Osteocyte (in vitro differentiated cells): ENCODE results near the gene HYCC2. TPM values are rescaled to one million over a fixed set of nuclear protein-coding genes. Genes with fewer than 3 reads are reported as not detected.

Experiments
- DNase-seq: peaks from one replicate; pipeline ENCODE4 v3.0.0; 2021; ENCODE audit warnings: mixed read lengths; ENCODE audit not compliant: unreplicated experiment; ENCODE audit errors: extremely low spot score
- H3K27ac Mint-ChIP-seq: one replicate; pipeline ENCODE4 v1.8.0; 2021; ENCODE audit warnings: mild to moderate bottlenecking, mixed read lengths; ENCODE audit not compliant: unreplicated experiment
- H3K27me3 Mint-ChIP-seq: one replicate; pipeline ENCODE4 v1.8.0; 2021; ENCODE audit warnings: mixed read lengths; ENCODE audit not compliant: unreplicated experiment
- H3K36me3 Mint-ChIP-seq: one replicate; pipeline ENCODE4 v1.8.0; 2021; ENCODE audit warnings: mixed read lengths; ENCODE audit not compliant: unreplicated experiment
- H3K4me1 Mint-ChIP-seq: one replicate; pipeline ENCODE4 v1.8.0; 2021; ENCODE audit warnings: mixed read lengths; ENCODE audit not compliant: unreplicated experiment
- H3K4me3 Mint-ChIP-seq: one replicate; pipeline ENCODE4 v1.8.0; 2021; ENCODE audit warnings: mild to moderate bottlenecking, moderate library complexity, mixed read lengths; ENCODE audit not compliant: unreplicated experiment
- H3K9me3 Mint-ChIP-seq: one replicate; pipeline ENCODE4 v1.8.0; 2021; ENCODE audit warnings: mixed read lengths; ENCODE audit not compliant: unreplicated experiment
- CTCF ChIP-seq: fragments of 200-600 bp; sonication (generic); IDR thresholded peaks from 2 replicates; pipeline ENCODE4 v1.5.0; 2021; ENCODE audit warnings: antibody characterized with exemption, mild to moderate bottlenecking, moderate library complexity
- total RNA-seq: library from RNA; stranded (reverse); gene quantifications from 2 replicates; pipeline ENCODE4 v1.2.1, GENCODE V29; 2021

Gene HYCC2
- total RNA-seq, 1 donor from 2014 or later: 16.8 TPM

- peak; percentile 25 for TF ChIP-seq CTCF
- Mint-ChIP-seq H3K9me3 (no peaks in the 10 kb centered on the region), H3K4me1 (peaks cover 35% of the 10 kb centered on the region), H3K4me3 (peak overlapping the region; percentile 89), H3K36me3 (no peaks in the 10 kb centered on the region), H3K27ac (peak overlapping the region; percentile 98), H3K27me3 (no peaks in the 10 kb centered on the region)
- no peak for DNase-seq
Observed at GRCh38 chr2:201116959-201117734, 45.7 kb upstream of the HYCC2 start.

- Mint-ChIP-seq H3K4me1 (peaks cover 35% of the 10 kb centered on the region), H3K4me3 (peak within 1 kb of the TSS; percentile 89), H3K27ac (peak within 1 kb of the TSS; percentile 98), H3K27me3 (no peaks in the 10 kb centered on the region), H3K36me3 (no peaks in the 10 kb centered on the region), H3K9me3 (no peaks in the 10 kb centered on the region)
- no peak for TF ChIP-seq CTCF
- no peak for DNase-seq
Observed at GRCh38 chr2:201116115-201116958, 44.9 kb upstream of the HYCC2 start, which contains the start of gene CFLAR. TSS of gene CFLAR (plus strand) at chr2:201116164. CDS start at chr2:201129866, 13,702 bp downstream.

GRCh38 chr2:201114846-201115245, 43.4 kb upstream of the HYCC2 start:
- H3K27ac Mint-ChIP-seq: peak overlapping the region; percentile 98
- H3K36me3 Mint-ChIP-seq: no peaks in the 10 kb centered on the region
- H3K4me3 Mint-ChIP-seq: peak overlapping the region; percentile 43
- DNase-seq: no peak
- H3K9me3 Mint-ChIP-seq: no peaks in the 10 kb centered on the region
- no peak for TF ChIP-seq CTCF
- no peaks in the 10 kb centered on the region for H3K27me3 Mint-ChIP-seq
- peaks cover 29% of the 10 kb centered on the region for H3K4me1 Mint-ChIP-seq

- H3K36me3 Mint-ChIP-seq: no peaks in the 10 kb centered on the region
- H3K9me3 Mint-ChIP-seq: no peaks in the 10 kb centered on the region
- H3K4me3 Mint-ChIP-seq: no peak overlapping the region
- no peak for TF ChIP-seq CTCF
- no peaks in the 10 kb centered on the region for H3K27me3 Mint-ChIP-seq
- no peak for DNase-seq
- peaks cover 24% of the 10 kb centered on the region for H3K4me1 Mint-ChIP-seq
- H3K27ac Mint-ChIP-seq: peak overlapping the region; percentile 98
Observed at GRCh38 chr2:201114350-201114749, 42.9 kb upstream of the HYCC2 start.

GRCh38 chr2:201111096-201111495, 39.6 kb upstream of the HYCC2 start:
- Mint-ChIP-seq H3K27ac (no peak overlapping the region), H3K27me3 (peaks cover 6% of the 10 kb centered on the region), H3K9me3 (no peaks in the 10 kb centered on the region), H3K36me3 (no peaks in the 10 kb centered on the region), H3K4me1 (peaks cover 12% of the 10 kb centered on the region), H3K4me3 (no peak overlapping the region)
- TF ChIP-seq CTCF: no peak
- no peak for DNase-seq
